OCI-LY1 (cell line): ENCODE data around the gene METTL2B.

ENCODE experiments used
- H2AFZ ChIP-seq: fragments of 200-600 bp; sonication (generic), shearing (Covaris generic); 2 replicates; pipeline ENCODE4 v1.6.0; 2014; ENCODE audit warnings: antibody characterized with exemption, mild to moderate bottlenecking, low read length
- H3F3A ChIP-seq: fragments of 200-600 bp; sonication (generic), shearing (Covaris generic); 2 replicates; pipeline ENCODE4 v1.6.0; 2014; ENCODE audit warnings: mild to moderate bottlenecking, antibody characterized with exemption, low read length, moderate library complexity; ENCODE audit not compliant: insufficient read depth
- H3K27ac ChIP-seq: fragments of 200-600 bp; sonication (generic); 2 replicates; pipeline ENCODE4 v1.5.1; 2014; ENCODE audit warnings: low read length, mixed run types, mild to moderate bottlenecking, low read depth; ENCODE audit not compliant: poor library complexity, severe bottlenecking
- H3K27me3 ChIP-seq: fragments of 200-600 bp; sonication (generic); 2 replicates; pipeline ENCODE4 v1.6.0; 2014; ENCODE audit warnings: antibody characterized with exemption, mild to moderate bottlenecking, low read length, moderate library complexity; ENCODE audit not compliant: insufficient read depth
- H3K36me3 ChIP-seq: fragments of 200-600 bp; sonication (generic); 2 replicates; pipeline ENCODE4 v1.6.1; 2014; ENCODE audit warnings: mild to moderate bottlenecking, antibody characterized with exemption, low read length, moderate library complexity, mixed read lengths; ENCODE audit not compliant: insufficient read depth
- H3K4me1 ChIP-seq: fragments of 200-600 bp; sonication (generic); 2 replicates; pipeline ENCODE4 v1.5.1; 2014; ENCODE audit warnings: mild to moderate bottlenecking, low read length, moderate library complexity; ENCODE audit not compliant: insufficient read depth, severe bottlenecking
- H3K4me2 ChIP-seq: fragments of 200-600 bp; sonication (generic), shearing (Covaris generic); 2 replicates; pipeline ENCODE4 v1.6.1; 2014; ENCODE audit warnings: low read length
- H3K4me3 ChIP-seq: fragments of 200-600 bp; sonication (generic); 2 replicates; pipeline ENCODE4 v1.5.1; 2014; ENCODE audit warnings: low read length, low read depth, mild to moderate bottlenecking, mixed read lengths; ENCODE audit not compliant: poor library complexity, severe bottlenecking
- H3K79me2 ChIP-seq: fragments of 200-600 bp; shearing (Covaris generic); 2 replicates; pipeline ENCODE4 v1.6.1; 2016; ENCODE audit warnings: mixed run types, low read length, mixed read lengths; ENCODE audit not compliant: insufficient read depth
- H3K9ac ChIP-seq: fragments of 200-600 bp; sonication (generic), shearing (Covaris generic); 2 replicates; pipeline ENCODE4 v1.6.1; 2014; ENCODE audit warnings: mild to moderate bottlenecking, low read length, mixed read lengths
- H3K9me2 ChIP-seq: fragments of 200-600 bp; sonication (generic), shearing (Covaris generic); 2 replicates; pipeline ENCODE4 v1.6.1; 2014; ENCODE audit warnings: low read depth, mild to moderate bottlenecking, low read length, mixed read lengths
- H3K9me3 ChIP-seq: fragments of 200-600 bp; shearing (Covaris generic); 2 replicates; pipeline ENCODE4 v1.6.1; 2014; ENCODE audit warnings: low read length, mixed read lengths
- H4K20me1 ChIP-seq: fragments of 200-600 bp; sonication (generic), shearing (Covaris generic); 2 replicates; pipeline ENCODE4 v1.6.0; 2016; ENCODE audit warnings: mild to moderate bottlenecking, low read length; ENCODE audit not compliant: insufficient read depth
- CTCF ChIP-seq: fragments of 200-600 bp; sonication (generic), shearing (Covaris generic); IDR thresholded peaks from 2 replicates; pipeline ENCODE4 v1.5.1; 2017; ENCODE audit warnings: mild to moderate bottlenecking, antibody characterized with exemption, low read length, moderate library complexity, mixed read lengths
- EZH2 ChIP-seq: fragments of 200-600 bp; sonication (generic), shearing (Covaris generic); IDR thresholded peaks from 2 replicates; pipeline ENCODE4 v1.8.0; 2017; ENCODE audit warnings: borderline replicate concordance, mixed run types, mild to moderate bottlenecking, antibody characterized with exemption, low read length, moderate library complexity, mixed read lengths

Gene METTL2B

GRCh38 chr7:128443831-128444600 lies 32.5 kb upstream of the METTL2B start:
- Histone ChIP-seq H3K4me3 (no peak overlapping the region), H3K4me1 (peaks cover 13% of the 10 kb centered on the region), H3K27me3 (no peaks in the 10 kb centered on the region), H2AFZ (no peak overlapping the region), H3K36me3 (no peaks in the 10 kb centered on the region), H3K79me2 (no peaks in the 10 kb centered on the region), H3K9ac (no peak overlapping the region), H3K9me3 (no peaks in the 10 kb centered on the region), H3K9me2 (no peaks in the 10 kb centered on the region), H3F3A (no peaks in the 10 kb centered on the region), H3K27ac (no peak overlapping the region), H3K4me2 (no peak overlapping the region), H4K20me1 (no peaks in the 10 kb centered on the region)
- TF ChIP-seq EZH2 (no peak), CTCF (no peak)

- H3K27me3 ChIP-seq, result no peaks in the 10 kb centered on the region; the same call in 1 of the 2 replicates
- no peaks in the 10 kb centered on the region for H3K9me2 ChIP-seq
- H4K20me1 ChIP-seq, result no peaks in the 10 kb centered on the region
- H2AFZ ChIP-seq, result no peak overlapping the region
- no peaks in the 10 kb centered on the region for H3K79me2 ChIP-seq
- no peak for TF ChIP-seq EZH2
- no peaks in the 10 kb centered on the region for H3F3A ChIP-seq
- H3K9ac ChIP-seq, result no peak overlapping the region
- H3K9me3 ChIP-seq, result no peaks in the 10 kb centered on the region
- H3K4me1 ChIP-seq, result peaks cover 13% of the 10 kb centered on the region
- H3K36me3 ChIP-seq, result no peaks in the 10 kb centered on the region
- no peak overlapping the region for H3K4me2 ChIP-seq
- no peak overlapping the region for H3K4me3 ChIP-seq
- H3K27ac ChIP-seq, result no peak overlapping the region
Measured at GRCh38 chr7:128446306-128446705, 30.2 kb upstream of the METTL2B start.

- Histone ChIP-seq H3K9me2 (no peaks in the 10 kb centered on the region), H2AFZ (no peak overlapping the region), H3K9me3 (no peaks in the 10 kb centered on the region), H3K4me1 (peaks cover 13% of the 10 kb centered on the region), H3K79me2 (no peaks in the 10 kb centered on the region), H3K27me3 (no peaks in the 10 kb centered on the region; the same call in 1 of the 2 replicates), H4K20me1 (no peaks in the 10 kb centered on the region), H3F3A (no peaks in the 10 kb centered on the region), H3K4me2 (no peak overlapping the region), H3K27ac (no peak overlapping the region), H3K9ac (no peak overlapping the region), H3K36me3 (no peaks in the 10 kb centered on the region), H3K4me3 (no peak overlapping the region)
- TF ChIP-seq EZH2 (no peak), CTCF (no peak)
Measured at GRCh38 chr7:128447941-128448564, 28.5 kb upstream of the METTL2B start.
